Stimulated activated CD4-positive, alpha-beta T cell treated with anti-CD3 and anti-CD28 coated beads, Interleukin-15, amount 100 ng/mL, for 48 hours (primary cell): ENCODE measurements around the gene GSTT4.
"Not testable (repeated sequence)": the region's sequence is repeated elsewhere in the genome, so short reads cannot be mapped to it uniquely, and the experiment has no call there.

Source experiments
- DNase-seq, 2 donors: peaks; one replicate each; pipeline ENCODE4 v3.0.0-alpha.2; 2020; ENCODE audit warnings: low read depth in 2 of 2

The GSTT4 gene

GRCh38 chr22:23953485-23953884 is 51.8 kb downstream of the GSTT4 start:
- not testable (repeated sequence) for DNase-seq

GRCh38 chr22:23952794-23953405 is 52.4 kb downstream of the GSTT4 start:
- not testable (repeated sequence) for DNase-seq

- not testable (repeated sequence) for DNase-seq
These were observed 53.9 kb downstream of the GSTT4 start for GRCh38 chr22:23951383-23951782.

GRCh38 chr22:23949764-23950163 is 55.5 kb downstream of the GSTT4 start:
- not testable (repeated sequence) for DNase-seq
